Activated CD4-positive, alpha-beta T cell treated with anti-CD3 and anti-CD28 coated beads, Interleukin-2, amount 10 ng/mL, durations not matched to agents 7 days and 5 days (primary cell): ENCODE results near the gene CD274. TPM values are rescaled to one million over a fixed set of nuclear protein-coding genes. Genes with fewer than 3 reads are reported as not detected.
"Not testable (repeated sequence)": the region's sequence is repeated elsewhere in the genome, so short reads cannot be mapped to it uniquely, and the experiment has no call there.

Source experiments
- CTCF ChIA-PET: fragments of 350-600 bp; sonication (Branson Sonifier 250); formaldehyde crosslinking; loops from one replicate; lab custom pipeline; 2021; ENCODE audit warnings: antibody characterized with exemption; lab: Charles Lee
- POLR2A ChIA-PET: fragments of 350-600 bp; sonication (Branson Sonifier 250); formaldehyde crosslinking; loops from one replicate; lab custom pipeline; 2021; ENCODE audit warnings: antibody characterized with exemption; lab: Charles Lee
- DNase-seq: peaks from one replicate; pipeline ENCODE4 v3.0.0-alpha.2; 2020
- H3K27ac Mint-ChIP-seq: one replicate; pipeline ENCODE4 v1.8.0; 2021; ENCODE audit warnings: mild to moderate bottlenecking, moderate library complexity, mixed read lengths
- H3K27me3 Mint-ChIP-seq: one replicate; pipeline ENCODE4 v1.8.0; 2021; ENCODE audit warnings: mixed read lengths
- H3K36me3 Mint-ChIP-seq: one replicate; pipeline ENCODE4 v1.8.0; 2021; ENCODE audit warnings: low read depth, mixed read lengths
- H3K4me1 Mint-ChIP-seq: one replicate; pipeline ENCODE4 v1.8.0; 2021; ENCODE audit warnings: mixed read lengths
- H3K4me3 Mint-ChIP-seq: one replicate; pipeline ENCODE4 v1.8.0; 2021; ENCODE audit warnings: mild to moderate bottlenecking, moderate library complexity, mixed read lengths
- H3K9me3 Mint-ChIP-seq: one replicate; pipeline ENCODE4 v1.8.0; 2021; ENCODE audit warnings: mixed read lengths
- total RNA-seq, 2 experiments: library from RNA; stranded (reverse); gene quantifications; one replicate each; pipeline ENCODE4 v1.2.3, GENCODE V29; 2021

CD274 gene
- total RNA-seq, 2 experiments from 2014 or later = 10.5 to 10.7 TPM

DNA sequence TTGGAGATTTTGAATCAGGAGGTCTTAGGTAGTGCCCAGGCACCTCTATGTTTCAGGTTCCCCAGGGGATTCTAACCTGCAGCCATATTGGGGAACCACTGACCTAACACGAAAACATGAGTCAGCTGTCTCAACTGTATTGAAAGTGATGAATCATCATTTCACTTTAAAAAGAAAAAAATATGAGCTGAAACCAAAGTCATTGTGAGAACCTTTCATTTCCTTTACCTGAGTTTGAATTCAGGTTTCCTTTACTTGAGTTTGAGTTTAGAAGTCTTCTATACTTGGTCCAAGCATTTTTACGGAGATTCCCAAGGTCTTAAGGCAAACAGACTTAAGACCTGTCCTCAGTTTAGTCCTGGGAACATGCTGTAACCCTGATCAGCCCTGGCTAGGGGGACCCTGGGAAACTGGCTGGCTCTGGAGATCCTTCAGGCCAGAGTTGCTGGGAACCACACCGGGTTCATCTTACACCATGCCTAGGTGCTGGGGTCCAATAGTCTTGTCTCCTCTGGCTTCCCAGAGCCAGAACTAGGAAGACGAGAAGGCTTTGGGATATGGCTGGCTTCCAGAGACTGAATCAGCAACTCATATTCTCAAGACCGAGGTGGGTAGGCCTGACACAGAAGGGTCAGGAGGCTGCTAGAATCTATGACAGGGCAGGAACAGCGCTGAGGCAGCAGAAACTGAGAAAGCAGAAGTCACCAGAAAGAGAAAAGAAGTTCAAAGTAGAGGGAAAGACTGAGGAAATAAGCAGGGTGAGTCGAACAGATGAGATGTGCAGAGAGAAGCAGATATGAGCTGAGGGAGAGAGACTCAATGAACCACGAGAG lies 43.6 kb downstream of the CD274 start:
- Mint-ChIP-seq H3K4me1 (peaks cover 18% of the 10 kb centered on the region), H3K27me3 (no peaks in the 10 kb centered on the region), H3K9me3 (peaks cover 2% of the 10 kb centered on the region), H3K27ac (peak overlapping the region; percentile 54), H3K36me3 (peaks cover 3% of the 10 kb centered on the region), H3K4me3 (no peak overlapping the region)
- POLR2A ChIA-PET = no interaction called here
- CTCF ChIA-PET = interaction anchor here (0.6 to 1.7 kb wide), 7 partner anchors 14 to 107 kb away, joined by 3 to 7 read pairs (median 4); partner anchors contain the start of gene CD274
- no peak for DNase-seq

DNA sequence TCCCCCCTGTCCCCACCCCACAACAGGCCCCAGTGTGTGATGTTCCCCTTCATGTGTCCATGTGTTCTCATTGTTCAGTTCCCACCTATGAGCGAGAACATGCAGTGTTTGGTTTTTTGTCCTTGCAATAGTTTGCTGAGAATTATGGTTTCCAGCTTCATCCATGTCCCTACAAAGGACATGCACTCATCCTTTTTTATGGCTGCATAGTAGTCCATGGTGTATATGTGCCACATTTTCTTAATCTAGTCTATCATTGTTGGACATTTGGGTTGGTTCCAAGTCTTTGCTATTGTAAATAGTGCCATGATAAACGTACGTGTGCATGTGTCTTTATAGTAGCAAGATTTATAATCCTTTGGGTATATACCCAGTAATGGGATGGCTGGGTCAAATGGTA lies 44.4 kb downstream of the CD274 start:
- CTCF ChIA-PET, H3K36me3 Mint-ChIP-seq, H3K4me3 Mint-ChIP-seq, POLR2A ChIA-PET, DNase-seq, H3K9me3 Mint-ChIP-seq, H3K27ac Mint-ChIP-seq, H3K27me3 Mint-ChIP-seq: not testable (repeated sequence)
- peaks cover 18% of the 10 kb centered on the region for H3K4me1 Mint-ChIP-seq

GRCh38 chr9:5499157-5499556 lies 48.8 kb downstream of the CD274 start:
- H3K4me1 Mint-ChIP-seq = peaks cover 4% of the 10 kb centered on the region
- no peak overlapping the region for H3K4me3 Mint-ChIP-seq
- H3K36me3 Mint-ChIP-seq = peaks cover 10% of the 10 kb centered on the region
- CTCF ChIA-PET = interaction anchor here (0.7 kb wide), 1 partner anchor 574 kb away, joined by 3 read pairs; no protein-coding TSS in a partner anchor
- no peak overlapping the region for H3K27ac Mint-ChIP-seq
- H3K9me3 Mint-ChIP-seq = peaks cover 13% of the 10 kb centered on the region
- POLR2A ChIA-PET = no interaction called here
- DNase-seq = no peak
- no peaks in the 10 kb centered on the region for H3K27me3 Mint-ChIP-seq

GRCh38 chr9:5499889-5500398 lies 49.6 kb downstream of the CD274 start:
- Mint-ChIP-seq H3K27ac (no peak overlapping the region), H3K9me3 (peaks cover 17% of the 10 kb centered on the region), H3K4me3 (no peak overlapping the region), H3K27me3 (no peaks in the 10 kb centered on the region), H3K4me1 (peaks cover 6% of the 10 kb centered on the region), H3K36me3 (peaks cover 14% of the 10 kb centered on the region)
- ChIA-PET POLR2A (no interaction called here), CTCF (no interaction called here)
- DNase-seq = no peak

DNA sequence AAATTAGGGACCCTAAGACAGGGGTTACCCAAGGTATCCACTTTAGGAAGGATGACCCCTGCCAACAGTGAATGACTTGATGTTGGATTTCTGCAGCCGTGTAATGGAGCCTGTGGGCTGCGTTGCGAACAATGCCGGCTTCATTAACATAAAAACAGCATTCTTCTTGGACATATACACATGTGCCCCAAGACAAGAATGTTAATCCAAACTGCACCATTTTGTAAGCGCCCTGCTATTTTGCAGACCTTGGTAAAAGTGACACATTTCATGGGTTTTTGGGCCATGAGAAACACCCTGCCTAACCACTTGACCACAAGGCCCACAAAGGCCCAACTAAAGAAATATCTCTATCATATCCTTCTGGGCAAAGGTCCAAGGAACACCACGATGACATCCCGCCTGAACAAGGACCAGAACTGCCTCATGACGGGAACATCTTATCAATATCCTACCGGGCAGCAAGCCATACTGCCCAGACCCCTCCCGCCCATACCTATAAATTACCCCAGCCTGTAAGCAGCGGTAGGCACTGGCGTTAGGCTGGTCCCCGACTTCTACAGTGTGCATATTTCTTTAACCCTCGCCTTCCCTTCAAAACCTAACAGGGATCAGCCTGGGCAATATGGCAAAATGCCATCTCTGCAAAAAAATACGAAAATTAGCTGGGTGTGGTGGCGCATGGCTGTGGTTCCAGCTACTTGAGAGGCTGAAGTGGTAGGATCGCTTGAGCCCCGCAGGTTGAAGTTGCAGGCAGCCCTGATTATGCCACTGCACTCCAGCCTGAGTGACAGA lies 50.3 kb downstream of the CD274 start:
- H3K27ac Mint-ChIP-seq = no peak overlapping the region
- CTCF ChIA-PET = interaction anchor here (1.2 kb wide), 1 partner anchor 10 kb away, joined by 3 read pairs; no protein-coding TSS in a partner anchor
- POLR2A ChIA-PET = no interaction called here
- DNase-seq = no peak
- no peak overlapping the region for H3K4me3 Mint-ChIP-seq
- no peaks in the 10 kb centered on the region for H3K27me3 Mint-ChIP-seq
- peaks cover 9% of the 10 kb centered on the region for H3K4me1 Mint-ChIP-seq
- peaks cover 18% of the 10 kb centered on the region for H3K36me3 Mint-ChIP-seq
- H3K9me3 Mint-ChIP-seq = peaks cover 23% of the 10 kb centered on the region

DNA sequence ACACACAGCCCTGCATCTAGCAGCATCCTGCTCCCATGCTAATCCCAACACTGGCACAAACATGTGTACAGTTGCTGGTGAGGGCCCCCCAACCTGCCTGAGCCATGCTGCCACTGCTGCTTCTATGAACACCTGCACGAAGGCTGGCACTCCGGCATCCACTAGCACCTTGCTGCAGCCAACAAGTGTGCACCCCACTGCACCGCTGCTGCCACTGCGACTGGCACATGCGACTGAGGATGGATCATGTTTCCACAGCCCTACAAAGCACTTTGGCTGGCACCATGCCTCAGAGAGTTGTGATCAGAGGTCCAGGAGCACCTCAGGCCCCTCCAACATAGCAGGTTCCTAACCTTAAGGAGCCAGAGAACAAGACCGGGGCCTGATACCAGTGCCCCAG lies 52.2 kb downstream of the CD274 start:
- Mint-ChIP-seq H3K27me3 (no peaks in the 10 kb centered on the region), H3K4me3 (no peak overlapping the region), H3K36me3 (peaks cover 20% of the 10 kb centered on the region), H3K9me3 (peaks cover 27% of the 10 kb centered on the region), H3K4me1 (peaks cover 9% of the 10 kb centered on the region), H3K27ac (no peak overlapping the region)
- ChIA-PET CTCF (no interaction called here), POLR2A (no interaction called here)
- no peak for DNase-seq

- CTCF ChIA-PET = interaction anchor here (1.0 to 2.5 kb wide), 4 partner anchors 17 to 111 kb away, joined by 3 to 7 read pairs (median 5); no protein-coding TSS in a partner anchor
- Mint-ChIP-seq H3K9me3 (peaks cover 21% of the 10 kb centered on the region), H3K4me1 (peaks cover 61% of the 10 kb centered on the region), H3K27me3 (no peaks in the 10 kb centered on the region), H3K27ac (peak overlapping the region; percentile 94), H3K36me3 (peaks cover 15% of the 10 kb centered on the region), H3K4me3 (no peak overlapping the region)
- POLR2A ChIA-PET = no interaction called here
- no peak for DNase-seq
Measured at GRCh38 chr9:5509573-5509972, 59.2 kb downstream of the CD274 start.

GRCh38 chr9:5510360-5510931 lies 60.1 kb downstream of the CD274 start, which contains the start of gene PDCD1LG2:
Gene PDCD1LG2 (plus strand): TSS chr9:5510531. CDS start chr9:5522547, 12,016 bp downstream.
- peaks cover 8% of the 10 kb centered on the region for H3K36me3 Mint-ChIP-seq
- peak within 1 kb of the TSS; percentile 77 for H3K4me3 Mint-ChIP-seq
- no peaks in the 10 kb centered on the region for H3K27me3 Mint-ChIP-seq
- H3K9me3 Mint-ChIP-seq = peaks cover 12% of the 10 kb centered on the region
- ChIA-PET POLR2A (interaction anchor here (0.5 to 0.7 kb wide), 2 partner anchors 76 to 81 kb away, joined by 3 to 4 read pairs; no protein-coding TSS in a partner anchor), CTCF (interaction anchor here (0.7 to 1.6 kb wide), 10 partner anchors 9 to 183 kb away, joined by 3 to 7 read pairs (median 3); partner anchors contain the start of gene CD274)
- peak; percentile 27 for DNase-seq
- H3K4me1 Mint-ChIP-seq = peaks cover 54% of the 10 kb centered on the region
- peak within 1 kb of the TSS; percentile 94 for H3K27ac Mint-ChIP-seq

DNA sequence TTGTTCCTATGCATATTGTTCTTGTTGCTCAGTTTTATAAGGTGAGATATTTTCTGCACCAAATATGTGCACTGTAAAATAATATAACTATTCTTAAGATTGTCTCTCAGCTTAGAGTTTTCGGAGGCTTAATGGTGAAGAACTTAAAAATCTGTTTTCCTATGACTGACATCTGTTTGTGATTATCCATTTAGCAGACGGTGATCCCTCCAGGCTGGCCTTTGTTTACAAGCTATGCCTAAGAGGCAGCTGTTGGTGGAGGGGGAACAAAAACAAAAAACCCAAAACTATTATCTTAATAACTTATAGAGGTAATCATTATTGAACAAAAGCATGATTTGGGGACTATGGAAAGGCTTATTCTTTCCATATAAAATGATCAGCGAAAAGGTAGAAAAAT lies 60.6 kb downstream of the CD274 start:
- peaks cover 54% of the 10 kb centered on the region for H3K4me1 Mint-ChIP-seq
- CTCF ChIA-PET = interaction anchor here (0.6 to 1.6 kb wide), 9 partner anchors 10 to 184 kb away, joined by 3 to 7 read pairs (median 4); partner anchors contain the start of gene CD274
- POLR2A ChIA-PET = interaction anchor here (0.5 to 0.7 kb wide), 2 partner anchors 75 to 81 kb away, joined by 3 to 4 read pairs; no protein-coding TSS in a partner anchor

GRCh38 chr9:5511476-5511875 lies 61.1 kb downstream of the CD274 start:
- Mint-ChIP-seq H3K27me3 (no peaks in the 10 kb centered on the region), H3K4me1 (peaks cover 54% of the 10 kb centered on the region), H3K4me3 (peak overlapping the region; percentile 77), H3K36me3 (peaks cover 6% of the 10 kb centered on the region), H3K9me3 (peaks cover 12% of the 10 kb centered on the region), H3K27ac (peak overlapping the region; percentile 94)
- no peak for DNase-seq
- ChIA-PET POLR2A (no interaction called here), CTCF (interaction anchor here (0.6 to 1.6 kb wide), 6 partner anchors 10 to 346 kb away, joined by 3 to 4 read pairs (median 4); partner anchors contain the start of gene CD274)

More for the DNA sequence above, 60.6 kb downstream of the CD274 start:
- peak overlapping the region; percentile 77 for H3K4me3 Mint-ChIP-seq
- H3K27me3 Mint-ChIP-seq = no peaks in the 10 kb centered on the region
- peaks cover 12% of the 10 kb centered on the region for H3K9me3 Mint-ChIP-seq
- DNase-seq = no peak
- peak overlapping the region; percentile 94 for H3K27ac Mint-ChIP-seq
- peaks cover 8% of the 10 kb centered on the region for H3K36me3 Mint-ChIP-seq

- CTCF ChIA-PET = interaction anchor here (0.7 to 1.6 kb wide), 4 partner anchors 23 to 346 kb away, joined by 3 to 4 read pairs (median 3); no protein-coding TSS in a partner anchor
- DNase-seq = no peak
- Mint-ChIP-seq H3K4me3 (peak overlapping the region; percentile 77), H3K27ac (peak overlapping the region; percentile 94), H3K27me3 (no peaks in the 10 kb centered on the region), H3K4me1 (peaks cover 54% of the 10 kb centered on the region), H3K9me3 (peaks cover 9% of the 10 kb centered on the region), H3K36me3 (peaks cover 8% of the 10 kb centered on the region)
- POLR2A ChIA-PET = no interaction called here
Measured at GRCh38 chr9:5511935-5512580, 61.7 kb downstream of the CD274 start.
